Posterior vena cava (tissue), 2 donors: ENCODE results near the gene CPEB3. TPM values are rescaled to one million over a fixed set of nuclear protein-coding genes. Genes with fewer than 3 reads are reported as not detected.
"Not testable (repeated sequence)": the region's sequence is repeated elsewhere in the genome, so short reads cannot be mapped to it uniquely, and the experiment has no call there.

ENCODE experiments used
- DNase-seq: peaks from one replicate; pipeline ENCODE4 v3.0.0-alpha.2; 2020; ENCODE audit warnings: low spot score
- intact Hi-C, 2 donors: fragments of 100-400 bp; cut with DNase I; formaldehyde crosslinking; loops; one replicate each; pipeline versions ENCODE4 v1.14.1 to v1.14.2; 2022 to 2023
- total RNA-seq, 2 donors: library from RNA; stranded (reverse); fragmentation: NEBNext Ultra II Directional; extraction: Animal tissue kit (Norgen Biotek cat#: 25700); gene quantifications; one replicate each; pipeline ENCODE4 v1.2.1, GENCODE V29; 2021
- donor health status: DM: yes; HTN: yes; CAD: no.
- donor health status: DM: yes; HTN: yes; CAD: no.

Gene CPEB3
- total RNA-seq, 2 donors from 2014 or later: 3.1 to 3.5 TPM

GRCh38 chr10:92231196-92231595 is 59.7 kb downstream of the CPEB3 start:
- intact Hi-C loops: no loop called here
- DNase-seq: no peak

- intact Hi-C loops: no loop called here
- no peak for DNase-seq
Observed at GRCh38 chr10:92222603-92223262, 68.1 kb downstream of the CPEB3 start.

- no peak for DNase-seq
- intact Hi-C loops: no loop called here
Observed at GRCh38 chr10:92219559-92219958, 71.3 kb downstream of the CPEB3 start.

GRCh38 chr10:92218569-92218968 is 72.3 kb downstream of the CPEB3 start:
- intact Hi-C loops: no loop called here
- DNase-seq: no peak

- intact Hi-C loops: not testable (repeated sequence)
Observed at GRCh38 chr10:92216608-92217007, 74.3 kb downstream of the CPEB3 start.

GRCh38 chr10:92215222-92215621 is 75.7 kb downstream of the CPEB3 start:
- intact Hi-C loops, DNase-seq: not testable (repeated sequence)

More at GRCh38 chr10:92216608-92217007, 74.3 kb downstream of the CPEB3 start:
- not testable (repeated sequence) for DNase-seq

GRCh38 chr10:92213049-92213448 is 77.8 kb downstream of the CPEB3 start:
- intact Hi-C loops: no loop called here
- no peak for DNase-seq

- DNase-seq: no peak
- intact Hi-C loops: no loop called here
Observed at GRCh38 chr10:92208736-92209135, 82.1 kb downstream of the CPEB3 start.

GRCh38 chr10:92208157-92208720 is 82.6 kb downstream of the CPEB3 start:
- DNase-seq: no peak
- intact Hi-C loops: no loop called here

- intact Hi-C loops: no loop called here
- no peak for DNase-seq
Observed at GRCh38 chr10:92207061-92207460, 83.8 kb downstream of the CPEB3 start.

GRCh38 chr10:92203919-92204623 is 86.8 kb downstream of the CPEB3 start:
- intact Hi-C loops: no loop called here
- DNase-seq: no peak

GRCh38 chr10:92202536-92202935 is 88.3 kb downstream of the CPEB3 start:
- intact Hi-C loops: no loop called here

GRCh38 chr10:92200564-92200963 is 90.3 kb downstream of the CPEB3 start:
- intact Hi-C loops: no loop called here
- no peak for DNase-seq

More at GRCh38 chr10:92202536-92202935, 88.3 kb downstream of the CPEB3 start:
- no peak for DNase-seq

GRCh38 chr10:92187101-92187500 is 103.8 kb downstream of the CPEB3 start:
- no peak for DNase-seq
- intact Hi-C loops: no loop called here

- intact Hi-C loops: no loop called here
Observed at GRCh38 chr10:92184977-92185376, 105.9 kb downstream of the CPEB3 start.

GRCh38 chr10:92183199-92183598 is 107.7 kb downstream of the CPEB3 start:
- no peak for DNase-seq
- intact Hi-C loops: no loop called here

More at GRCh38 chr10:92184977-92185376, 105.9 kb downstream of the CPEB3 start:
- no peak for DNase-seq

- intact Hi-C loops: no loop called here
- no peak for DNase-seq
Observed at GRCh38 chr10:92181575-92181974, 109.3 kb downstream of the CPEB3 start.

GRCh38 chr10:92180399-92180798 is 110.5 kb downstream of the CPEB3 start:
- intact Hi-C loops: no loop called here
- no peak for DNase-seq

- intact Hi-C loops: no loop called here
- DNase-seq: no peak
Observed at GRCh38 chr10:92177546-92177945, 113.3 kb downstream of the CPEB3 start.

GRCh38 chr10:92175164-92175563 is 115.7 kb downstream of the CPEB3 start:
- intact Hi-C loops: no loop called here
- no peak for DNase-seq

- no peak for DNase-seq
- intact Hi-C loops: no loop called here
Observed at GRCh38 chr10:92173996-92174395, 116.9 kb downstream of the CPEB3 start.
